ENCODE data around the gene TMEM176A. TPM values are rescaled to one million over a fixed set of nuclear protein-coding genes. Genes with fewer than 3 reads are reported as not detected.
A peak's percentile ranks its signal among the peaks of the same experiment; 100 is the strongest.

Gene TMEM176A
- total and polyA plus RNA-seq, 2 donors (not counting 1 experiment from before 2014, with no cell fraction given) = 0.12 to 14.2 TPM

DNA sequence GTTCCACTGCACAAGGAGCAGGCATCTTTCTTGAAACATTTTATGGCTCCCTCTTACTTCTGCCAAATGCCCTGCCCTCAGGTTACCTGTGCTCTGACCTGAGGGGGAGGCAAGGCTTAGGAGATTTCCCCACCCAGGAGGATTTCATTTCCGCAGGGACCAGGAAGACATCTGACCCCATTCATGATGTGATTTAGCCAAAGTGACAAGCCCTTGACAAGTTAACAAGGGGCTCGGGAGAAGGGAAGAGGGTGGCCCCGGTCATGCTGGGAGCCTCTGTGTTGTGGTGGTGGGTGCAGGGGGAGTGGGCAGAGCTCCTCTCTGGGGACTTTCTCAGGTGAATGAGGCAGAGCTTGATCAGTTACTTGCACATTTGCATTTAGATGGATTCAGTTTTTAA, 44.4 kb upstream of the TMEM176A start:
- no peaks in the 10 kb centered on the region for H3K27me3 ChIP-seq (ENCODE audit: control insufficient read depth, insufficient read depth, low read length)
- no peak overlapping the region for H3K4me2 ChIP-seq (ENCODE audit: extremely low read depth, insufficient read depth, low read length)
- H3K4me3 ChIP-seq (replicated peaks in 1 of 4; ENCODE audit: control extremely low read depth in 1 of 4, insufficient read depth in 1 of 4, low read depth in 3 of 4, low read length in 4 of 4) = no peak overlapping the region
- no peaks in the 10 kb centered on the region for H3K4me1 ChIP-seq (ENCODE audit: control insufficient read depth, extremely low read depth, insufficient read depth, low read length)
- no peaks in the 10 kb centered on the region for H4K20me1 ChIP-seq (ENCODE audit: control insufficient read depth, extremely low read depth, insufficient read depth, low read length)
- H3K36me3 ChIP-seq (ENCODE audit: control insufficient read depth, insufficient read depth, low read length) = no peaks in the 10 kb centered on the region
- no peaks in the 10 kb centered on the region for H3K79me2 ChIP-seq (ENCODE audit: control insufficient read depth, insufficient read depth, low read length)
- no peaks in the 10 kb centered on the region for H3K9me3 ChIP-seq (ENCODE audit: control insufficient read depth, insufficient read depth, low read depth, low read length)
- no peak overlapping the region for H3K9ac ChIP-seq (ENCODE audit: insufficient read depth, low read length)
- TF ChIP-seq CTCF (conservative IDR thresholded peaks at IDR 0.05 in 1 of 2, IDR thresholded peaks at IDR 0.05 in 1 of 2; ENCODE audit: low read depth in 1 of 2, low read length in 2 of 2) = no peak
- no peak overlapping the region for H2AFZ ChIP-seq (ENCODE audit: low read length)
- H3K27ac ChIP-seq (ENCODE audit: insufficient read depth, low read length) = no peak overlapping the region
- no peak for DNase-seq (ENCODE audit: low read depth in 2 of 2)

DNA sequence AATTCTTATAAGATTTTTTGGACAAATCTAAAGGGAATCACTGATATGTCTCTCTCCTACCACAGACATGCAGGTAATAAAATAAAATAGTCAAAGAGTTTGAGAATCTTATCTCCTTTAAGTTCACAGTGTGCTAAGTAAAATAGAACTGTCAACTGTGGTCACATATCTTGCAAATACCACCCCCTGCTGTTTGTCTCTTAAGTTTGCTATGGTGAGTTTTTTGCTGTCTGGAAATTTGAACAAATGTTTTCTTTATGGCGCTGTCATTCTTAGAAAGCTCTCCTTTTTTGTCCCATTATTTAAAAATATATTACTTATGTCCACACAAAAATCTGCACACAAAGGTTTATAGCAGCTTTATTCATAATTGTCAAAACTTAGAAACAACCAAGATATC, 43.7 kb upstream of the TMEM176A start:
- no peak for DNase-seq (ENCODE audit: low read depth in 2 of 2)
- TF ChIP-seq EZH2 (IDR thresholded peaks at IDR 0.05; ENCODE audit: low read length, missing control alignments) (no peak), CTCF (conservative IDR thresholded peaks at IDR 0.05 in 1 of 2, IDR thresholded peaks at IDR 0.05 in 1 of 2; ENCODE audit: low read depth in 1 of 2, low read length in 2 of 2) (peak in 1 of 2 donors; percentile 9)
- H3K9ac ChIP-seq (ENCODE audit: insufficient read depth, low read length) = no peak overlapping the region
- H3K4me3 ChIP-seq (replicated peaks in 1 of 4; ENCODE audit: control extremely low read depth in 1 of 4, insufficient read depth in 1 of 4, low read depth in 3 of 4, low read length in 4 of 4) = no peak overlapping the region
- H2AFZ ChIP-seq (ENCODE audit: low read length) = no peak overlapping the region
- no peaks in the 10 kb centered on the region for H3K9me3 ChIP-seq (ENCODE audit: control insufficient read depth, insufficient read depth, low read depth, low read length)
- H3K4me1 ChIP-seq (ENCODE audit: control insufficient read depth, extremely low read depth, insufficient read depth, low read length) = no peaks in the 10 kb centered on the region
- no peaks in the 10 kb centered on the region for H3K79me2 ChIP-seq (ENCODE audit: control insufficient read depth, insufficient read depth, low read length)
- no peaks in the 10 kb centered on the region for H4K20me1 ChIP-seq (ENCODE audit: control insufficient read depth, extremely low read depth, insufficient read depth, low read length)
- no peak overlapping the region for H3K4me2 ChIP-seq (ENCODE audit: extremely low read depth, insufficient read depth, low read length)
- H3K36me3 ChIP-seq (ENCODE audit: control insufficient read depth, insufficient read depth, low read length) = no peaks in the 10 kb centered on the region
- no peak overlapping the region for H3K27ac ChIP-seq (ENCODE audit: insufficient read depth, low read length)
- no peaks in the 10 kb centered on the region for H3K27me3 ChIP-seq (ENCODE audit: control insufficient read depth, insufficient read depth, low read length)

DNA sequence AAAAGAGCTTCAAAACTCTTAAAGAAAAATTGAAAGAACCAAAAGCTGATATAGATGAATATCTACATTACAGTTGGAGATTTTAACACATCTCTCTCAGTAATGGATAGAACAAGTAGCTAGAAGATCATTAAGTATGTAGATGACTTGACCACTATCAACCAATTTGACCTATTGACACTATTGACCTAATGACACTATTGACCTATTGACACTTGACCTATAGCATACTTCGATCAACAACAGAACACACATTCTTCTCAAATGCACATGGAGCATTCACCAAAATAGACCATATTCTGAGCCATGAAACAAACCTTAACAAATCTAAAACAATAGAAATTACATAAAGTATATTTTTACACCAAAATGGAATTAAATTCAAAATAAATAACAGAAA, 41.1 kb upstream of the TMEM176A start:
- DNase-seq (ENCODE audit: low read depth in 2 of 2) = no peak
- Histone ChIP-seq H3K79me2 (ENCODE audit: control insufficient read depth, insufficient read depth, low read length) (no peaks in the 10 kb centered on the region), H3K4me1 (ENCODE audit: control insufficient read depth, extremely low read depth, insufficient read depth, low read length) (no peaks in the 10 kb centered on the region), H2AFZ (ENCODE audit: low read length) (no peak overlapping the region), H3K36me3 (ENCODE audit: control insufficient read depth, insufficient read depth, low read length) (no peaks in the 10 kb centered on the region), H3K4me2 (ENCODE audit: extremely low read depth, insufficient read depth, low read length) (no peak overlapping the region), H4K20me1 (ENCODE audit: control insufficient read depth, extremely low read depth, insufficient read depth, low read length) (no peaks in the 10 kb centered on the region), H3K9ac (ENCODE audit: insufficient read depth, low read length) (no peak overlapping the region), H3K27ac (ENCODE audit: insufficient read depth, low read length) (no peak overlapping the region), H3K27me3 (ENCODE audit: control insufficient read depth, insufficient read depth, low read length) (no peaks in the 10 kb centered on the region), H3K9me3 (ENCODE audit: control insufficient read depth, insufficient read depth, low read depth, low read length) (no peaks in the 10 kb centered on the region), H3K4me3 (replicated peaks in 1 of 4; ENCODE audit: control extremely low read depth in 1 of 4, insufficient read depth in 1 of 4, low read depth in 3 of 4, low read length in 4 of 4) (no peak overlapping the region)
- TF ChIP-seq CTCF (conservative IDR thresholded peaks at IDR 0.05 in 1 of 2, IDR thresholded peaks at IDR 0.05 in 1 of 2; ENCODE audit: low read depth in 1 of 2, low read length in 2 of 2) (no peak), EZH2 (IDR thresholded peaks at IDR 0.05; ENCODE audit: low read length, missing control alignments) (no peak)
